Stomach (tissue), 9 donors: Measurements from ENCODE around the gene MRPS15. TPM values are rescaled to one million over a fixed set of nuclear protein-coding genes. Genes with fewer than 3 reads are reported as not detected.
"Not testable (repeated sequence)": the region's sequence is repeated elsewhere in the genome, so short reads cannot be mapped to it uniquely, and the experiment has no call there.

Source experiments
- DNase-seq, 2 donors: peaks; one replicate each; pipeline versions ENCODE4 v3.0.0 to v3.0.0-alpha.2; 2013 to 2019
- H3K27ac ChIP-seq, 5 donors: fragments of 200-600 bp in 4 of 5; sonication (generic) in 4 of 5; one replicate each; pipeline ENCODE4 v1.5.1; 2013 to 2019; ENCODE audit warnings: mild to moderate bottlenecking in 1 of 5, moderate library complexity in 1 of 5
- H3K27me3 ChIP-seq, 3 donors: fragments of 200-600 bp; sonication (generic); one replicate each; pipeline ENCODE4 v1.5.1; 2017 to 2019; ENCODE audit warnings: mixed run types in 1 of 3
- H3K36me3 ChIP-seq, 4 donors: fragments of 200-600 bp; sonication (generic); 1 replicate in 3 of 4; 2 replicates in 1 of 4; pipeline ENCODE4 v1.5.1; 2016 to 2019
- H3K4me1 ChIP-seq, 4 donors: fragments of 200-600 bp; sonication (generic); one replicate each; pipeline ENCODE4 v1.5.1; 2016 to 2019
- H3K4me3 ChIP-seq, 4 donors: fragments of 200-600 bp; sonication (generic) in 3 of 4; one replicate each; pipeline ENCODE4 v1.5.1; 2016 to 2019; ENCODE audit warnings: mild to moderate bottlenecking in 1 of 4
- H3K9me3 ChIP-seq, 4 donors: fragments of 200-600 bp; sonication (generic); one replicate each; pipeline ENCODE4 v1.5.1; 2016 to 2019
- EP300 ChIP-seq: sonication (generic); formaldehyde crosslinking; IDR thresholded peaks from one replicate; pipeline ENCODE4 v1.6.1; 2017; ENCODE audit warnings: antibody characterized with exemption
- POLR2A ChIP-seq, 4 donors: fragments of 450-650 bp; IDR thresholded peaks; one replicate each; pipeline ENCODE4 v1.6.1; 2016; ENCODE audit warnings: antibody characterized with exemption in 4 of 4, control low read depth in 2 of 4, mild to moderate bottlenecking in 1 of 4, moderate library complexity in 1 of 4
- POLR2AphosphoS5 ChIP-seq, 3 donors: sonication (generic); formaldehyde crosslinking; IDR thresholded peaks; one replicate each; pipeline ENCODE4 v1.6.1; 2016; ENCODE audit warnings: antibody characterized with exemption in 3 of 3
- WGBS, 5 donors: extraction: QIAGEN DNeasy Blood & Tissue Kit in 3 of 5; methylation state at CpG; one replicate each; pipeline versions ENCODE4 v1.1.5 to v1.1.7; 2013 to 2018; 5-methylcytosine and 5-hydroxymethylcytosine counted together
- intact Hi-C: fragments of 100-400 bp; cut with DNase I; formaldehyde crosslinking; loops from one replicate; pipeline ENCODE4 v1.15.1; 2023; ENCODE audit warnings: low total_unique reads
- polyA plus RNA-seq, 3 donors: library from polyadenylated mRNA; stranded (reverse); fragments of 200-250 nt; gene quantifications; one replicate each; pipeline ENCODE4 v1.2.3, GENCODE V29; 2013
- total RNA-seq, 5 donors: library from RNA; depleted of rRNA; stranded (reverse); fragments of >200 nt; gene quantifications; one replicate each; pipeline versions ENCODE4 v1.1.0 to v1.2.3, GENCODE V29; 2014 to 2016
- TF ChIP-seq, protein P1 (sequence below), 7 experiments: fragments of 450-650 bp in 4 of 7; fragments of 200-600 bp in 3 of 7; sonication (generic) in 3 of 7; IDR thresholded peaks; one replicate each; pipeline ENCODE4 v1.5.1; 2016 to 2019; ENCODE audit warnings: antibody characterized with exemption in 7 of 7, control low read depth in 2 of 7, mild to moderate bottlenecking in 1 of 7
- donor health status: healthy with polysubstance abuse.
- donor health status: Bipolar disorder and iron deficiency.
- donor health status: healthy.

Gene MRPS15
- total and polyA plus RNA-seq, 8 donors: 21.9 to 163 (median 91.9) TPM

DNA sequence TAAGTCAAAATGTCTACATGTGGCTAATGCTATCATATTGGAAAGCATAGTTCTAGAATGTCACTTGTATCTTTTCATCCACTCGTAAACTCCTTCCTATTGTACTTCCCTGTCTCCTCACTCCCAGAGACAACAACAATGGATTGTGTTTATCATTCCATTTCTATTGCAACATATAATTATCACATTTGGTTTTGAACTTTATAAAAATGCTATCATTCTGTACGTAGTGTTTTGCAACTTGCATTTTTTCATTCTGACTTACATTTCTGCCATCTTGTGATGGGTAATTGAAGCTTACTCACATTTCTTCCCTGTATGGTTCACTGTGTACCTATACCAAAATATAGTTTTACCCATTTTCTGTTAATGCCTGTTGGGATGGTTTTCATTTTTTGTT lies 33.0 kb upstream of the MRPS15 start:
- Histone ChIP-seq H3K27me3 (no peaks in the 10 kb centered on the region), H3K4me1 (no peaks in the 10 kb centered on the region), H3K4me3 (no peak overlapping the region), H3K9me3 (no peaks in the 10 kb centered on the region), H3K27ac (no peak overlapping the region), H3K36me3 (no peaks in the 10 kb centered on the region)
- intact Hi-C loops: no loop called here
- no peak for TF ChIP-seq EP300
- TF ChIP-seq, protein P1, sequence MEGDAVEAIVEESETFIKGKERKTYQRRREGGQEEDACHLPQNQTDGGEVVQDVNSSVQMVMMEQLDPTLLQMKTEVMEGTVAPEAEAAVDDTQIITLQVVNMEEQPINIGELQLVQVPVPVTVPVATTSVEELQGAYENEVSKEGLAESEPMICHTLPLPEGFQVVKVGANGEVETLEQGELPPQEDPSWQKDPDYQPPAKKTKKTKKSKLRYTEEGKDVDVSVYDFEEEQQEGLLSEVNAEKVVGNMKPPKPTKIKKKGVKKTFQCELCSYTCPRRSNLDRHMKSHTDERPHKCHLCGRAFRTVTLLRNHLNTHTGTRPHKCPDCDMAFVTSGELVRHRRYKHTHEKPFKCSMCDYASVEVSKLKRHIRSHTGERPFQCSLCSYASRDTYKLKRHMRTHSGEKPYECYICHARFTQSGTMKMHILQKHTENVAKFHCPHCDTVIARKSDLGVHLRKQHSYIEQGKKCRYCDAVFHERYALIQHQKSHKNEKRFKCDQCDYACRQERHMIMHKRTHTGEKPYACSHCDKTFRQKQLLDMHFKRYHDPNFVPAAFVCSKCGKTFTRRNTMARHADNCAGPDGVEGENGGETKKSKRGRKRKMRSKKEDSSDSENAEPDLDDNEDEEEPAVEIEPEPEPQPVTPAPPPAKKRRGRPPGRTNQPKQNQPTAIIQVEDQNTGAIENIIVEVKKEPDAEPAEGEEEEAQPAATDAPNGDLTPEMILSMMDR (IDR thresholded peaks at IDR 0.05): no peak
- no peak for TF ChIP-seq POLR2A (IDR thresholded peaks at IDR 0.05)
- no peak for TF ChIP-seq POLR2AphosphoS5 (IDR thresholded peaks at IDR 0.05)
- no peak for DNase-seq
- 75 to 80% (median 77%) methylated on average over 2 of the region's 2 CpGs for WGBS, 5 donors

DNA sequence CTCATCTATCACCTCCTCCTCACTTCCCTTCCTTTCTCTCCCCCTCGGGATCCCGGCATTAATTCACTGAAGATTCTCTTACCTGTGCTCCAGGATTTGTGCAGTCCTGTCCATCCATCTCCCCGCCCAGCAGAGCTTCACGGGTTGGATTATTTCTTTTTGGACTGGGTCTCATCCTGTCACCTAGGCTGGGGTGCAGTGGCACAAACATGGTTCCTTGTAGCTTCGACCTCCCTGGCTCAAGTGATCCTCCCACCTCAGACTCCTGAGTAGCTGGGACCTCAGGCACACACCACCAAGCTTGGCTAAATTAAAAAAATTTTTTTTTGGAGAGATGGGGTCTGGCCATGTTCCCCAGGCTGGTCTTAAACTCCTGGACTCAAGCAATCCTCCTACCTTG lies 30.8 kb upstream of the MRPS15 start:
- no peak for DNase-seq
- WGBS, 5 donors: 78 to 91% (median 88%) methylated on average over 5 of the region's 5 CpGs

DNA sequence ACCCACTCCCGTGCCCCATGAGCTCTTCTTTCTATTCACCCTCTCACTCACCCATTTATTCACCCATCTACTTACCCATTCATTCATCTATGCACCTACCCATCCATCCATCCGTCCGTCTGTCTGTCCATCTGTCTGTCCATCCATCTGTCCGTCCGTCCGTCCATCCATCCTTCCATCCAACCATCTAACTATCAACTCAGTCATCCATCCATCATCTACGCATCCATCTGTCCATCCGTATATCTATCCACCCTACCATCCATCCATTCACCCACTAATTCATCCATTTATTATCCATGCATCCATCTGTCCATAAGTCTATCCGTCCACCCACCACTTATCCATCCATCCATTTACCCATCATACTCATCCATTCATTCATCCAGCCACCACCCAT lies 29.3 kb upstream of the MRPS15 start:
- Histone ChIP-seq H3K9me3 (no peaks in the 10 kb centered on the region), H3K27me3 (no peaks in the 10 kb centered on the region), H3K4me1 (no peaks in the 10 kb centered on the region), H3K27ac (no peak overlapping the region), H3K4me3 (no peak overlapping the region), H3K36me3 (no peaks in the 10 kb centered on the region)
- DNase-seq: no peak
- WGBS, 5 donors: 85 to 88% (median 88%) methylated on average over 9 of the region's 9 CpGs
- TF ChIP-seq EP300 (no peak), POLR2A (IDR thresholded peaks at IDR 0.05) (no peak)
- TF ChIP-seq, protein P1 (IDR thresholded peaks at IDR 0.05): no peak
- intact Hi-C loops: no loop called here

More for the DNA sequence above, 30.8 kb upstream of the MRPS15 start:
- Histone ChIP-seq H3K4me3 (no peak overlapping the region), H3K27ac (no peak overlapping the region), H3K4me1 (no peaks in the 10 kb centered on the region), H3K36me3 (no peaks in the 10 kb centered on the region), H3K9me3 (no peaks in the 10 kb centered on the region), H3K27me3 (no peaks in the 10 kb centered on the region)
- no peak for TF ChIP-seq EP300
- TF ChIP-seq, protein P1 (IDR thresholded peaks at IDR 0.05): no peak
- intact Hi-C loops: no loop called here

DNA sequence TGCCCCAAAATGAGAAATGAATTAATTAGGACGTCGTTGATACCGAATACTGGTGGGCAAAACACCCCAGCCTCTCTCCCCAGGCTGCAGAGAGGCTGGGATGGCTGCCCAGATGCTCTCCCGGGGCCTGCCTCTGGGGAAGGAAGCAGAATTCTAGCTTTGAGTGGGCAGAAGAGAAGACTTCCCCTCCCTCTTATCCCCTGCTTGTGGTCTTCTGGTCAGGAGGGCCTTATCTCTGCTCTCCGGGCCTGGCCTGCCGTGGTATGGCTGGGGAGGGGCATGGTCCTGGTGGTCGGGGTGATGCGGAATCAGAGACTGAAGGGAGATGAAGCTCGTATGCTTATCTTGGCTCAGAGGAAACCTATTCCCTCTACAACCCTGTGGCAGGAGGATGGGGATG lies 28.3 kb upstream of the MRPS15 start:
- 45 to 57% (median 48%) methylated on average over 9 of the region's 9 CpGs for WGBS, 5 donors
- peaks cover 0 to 2% (median 0%) of the 10 kb centered on the region in 3 donors for H3K27me3 ChIP-seq
- H3K4me1 ChIP-seq: peaks cover 0 to 4% (median 1%) of the 10 kb centered on the region in 4 donors
- TF ChIP-seq POLR2A (IDR thresholded peaks at IDR 0.05) (no peak), EP300 (no peak), POLR2AphosphoS5 (IDR thresholded peaks at IDR 0.05) (no peak)
- TF ChIP-seq, protein P1 (IDR thresholded peaks at IDR 0.05): no peak
- no peaks in the 10 kb centered on the region for H3K36me3 ChIP-seq
- no peak for DNase-seq
- no peaks in the 10 kb centered on the region for H3K9me3 ChIP-seq
- H3K4me3 ChIP-seq: no peak overlapping the region
- intact Hi-C loops: no loop called here
- H3K27ac ChIP-seq: no peak overlapping the region

DNA sequence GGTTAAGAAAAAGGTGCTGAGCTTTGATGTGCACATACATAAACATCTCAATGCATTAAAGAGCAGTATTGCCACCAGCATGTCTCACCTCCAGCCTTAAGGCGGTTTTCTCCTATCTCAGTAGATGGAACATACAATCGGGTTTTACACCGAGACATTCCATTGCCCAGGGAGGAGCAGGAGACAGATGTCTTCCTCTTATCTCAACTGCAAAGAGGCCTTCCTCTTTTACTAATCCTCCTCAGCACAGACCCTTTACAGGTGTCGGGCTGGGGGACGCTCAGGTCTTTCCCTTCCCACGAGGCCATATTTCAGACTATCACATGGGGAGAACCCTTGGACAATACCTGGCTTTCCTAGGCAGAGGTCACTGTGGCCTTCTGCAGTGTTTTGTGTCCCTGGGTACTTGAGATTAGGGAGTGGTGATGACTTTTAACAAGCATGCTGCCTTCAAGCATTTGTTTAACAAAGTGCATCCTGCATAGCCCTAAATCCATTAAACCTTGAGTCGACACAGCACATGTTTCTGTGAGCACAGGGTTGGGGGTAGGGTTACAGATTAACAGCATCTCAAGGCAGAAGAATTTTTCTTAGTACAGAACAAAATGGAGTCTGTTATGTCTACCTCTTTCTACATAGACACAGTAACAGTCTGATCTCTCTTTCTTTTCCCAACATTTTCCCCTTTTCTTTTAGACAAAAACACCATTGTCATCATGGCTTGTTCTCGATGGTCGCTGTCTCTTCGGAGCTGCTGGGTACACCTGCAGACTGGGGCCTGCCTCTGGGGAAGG lies 25.3 kb upstream of the MRPS15 start:
- peaks cover 0 to 24% (median 12%) of the 10 kb centered on the region in 4 donors for H3K4me1 ChIP-seq
- intact Hi-C loops, DNase-seq, H3K36me3 ChIP-seq, H3K4me3 ChIP-seq, H3K9me3 ChIP-seq, H3K27me3 ChIP-seq, H3K27ac ChIP-seq: not testable (repeated sequence)
- 60 to 81% (median 67%) methylated on average over 10 of the region's 10 CpGs for WGBS, 5 donors
